Body of pancreas (tissue), 4 donors: ENCODE measurements around the gene PAM16. TPM values are rescaled to one million over a fixed set of nuclear protein-coding genes. Genes with fewer than 3 reads are reported as not detected.

ENCODE experiments used
- ATAC-seq: fragments of 150-250 bp; one replicate; pipeline ENCODE4 v1.9.1; 2016
- DNase-seq, 4 donors: peaks; one replicate each; pipeline ENCODE4 v3.0.0-alpha.2; 2019
- H3K27ac ChIP-seq, 4 donors: fragments of 200-600 bp; sonication (generic); 1 replicate in 3 of 4; 2 replicates in 1 of 4; pipeline versions ENCODE4 v1.5.1 to v1.6.1; 2016 to 2019; ENCODE audit warnings: mild to moderate bottlenecking in 1 of 4, mixed read lengths in 1 of 4, moderate library complexity in 1 of 4
- H3K27me3 ChIP-seq, 2 donors: fragments of 200-600 bp; sonication (generic); one replicate each; pipeline ENCODE4 v1.6.0; 2016; ENCODE audit warnings: mild to moderate bottlenecking in 1 of 2
- H3K36me3 ChIP-seq, 2 donors: fragments of 200-600 bp; sonication (generic); replicated peaks in 1 of 2; 2 replicates each; pipeline ENCODE4 v1.5.1; 2016; ENCODE audit warnings: low read depth in 2 of 2; ENCODE audit not compliant: insufficient read depth in 1 of 2
- H3K4me1 ChIP-seq: fragments of 200-600 bp; sonication (generic); one replicate; pipeline ENCODE4 v1.6.0; 2016
- H3K4me3 ChIP-seq, 2 donors: fragments of 200-600 bp; sonication (generic); 1 replicate in 1 of 2; 2 replicates in 1 of 2; pipeline ENCODE4 v1.5.1; 2016 to 2019
- H3K9me3 ChIP-seq, 3 donors: fragments of 200-600 bp; sonication (generic); 1 replicate in 2 of 3; 2 replicates in 1 of 3; pipeline ENCODE4 v1.5.1; 2016
- POLR2A ChIP-seq, 3 donors: fragments of 450-650 bp; IDR thresholded peaks; one replicate each; pipeline ENCODE4 v1.6.1; 2016; ENCODE audit warnings: antibody characterized with exemption in 3 of 3, mild to moderate bottlenecking in 2 of 3
- WGBS, 2 donors: methylation state at CpG; one replicate each; pipeline ENCODE4 v1.1.5; 2017; 5-methylcytosine and 5-hydroxymethylcytosine counted together
- intact Hi-C: fragments of 100-400 bp; cut with DNase I; formaldehyde crosslinking; loops from one replicate; pipeline ENCODE4 v1.15.1; 2023
- total RNA-seq, 2 donors: library from RNA; depleted of rRNA; stranded (reverse); fragments of >200 nt; gene quantifications; one replicate each; pipeline ENCODE4 v1.1.0, GENCODE V29; 2016
- TF ChIP-seq, protein P1 (sequence below), 7 experiments: fragments of 450-650 bp in 4 of 7; fragments of 200-600 bp in 3 of 7; sonication (generic) in 3 of 7; IDR thresholded peaks; one replicate each; pipeline ENCODE4 v1.5.1; 2016 to 2019; ENCODE audit warnings: antibody characterized with exemption in 7 of 7

PAM16 gene
- total RNA-seq, 2 donors from 2014 or later = 25.9 to 27.7 TPM

DNA sequence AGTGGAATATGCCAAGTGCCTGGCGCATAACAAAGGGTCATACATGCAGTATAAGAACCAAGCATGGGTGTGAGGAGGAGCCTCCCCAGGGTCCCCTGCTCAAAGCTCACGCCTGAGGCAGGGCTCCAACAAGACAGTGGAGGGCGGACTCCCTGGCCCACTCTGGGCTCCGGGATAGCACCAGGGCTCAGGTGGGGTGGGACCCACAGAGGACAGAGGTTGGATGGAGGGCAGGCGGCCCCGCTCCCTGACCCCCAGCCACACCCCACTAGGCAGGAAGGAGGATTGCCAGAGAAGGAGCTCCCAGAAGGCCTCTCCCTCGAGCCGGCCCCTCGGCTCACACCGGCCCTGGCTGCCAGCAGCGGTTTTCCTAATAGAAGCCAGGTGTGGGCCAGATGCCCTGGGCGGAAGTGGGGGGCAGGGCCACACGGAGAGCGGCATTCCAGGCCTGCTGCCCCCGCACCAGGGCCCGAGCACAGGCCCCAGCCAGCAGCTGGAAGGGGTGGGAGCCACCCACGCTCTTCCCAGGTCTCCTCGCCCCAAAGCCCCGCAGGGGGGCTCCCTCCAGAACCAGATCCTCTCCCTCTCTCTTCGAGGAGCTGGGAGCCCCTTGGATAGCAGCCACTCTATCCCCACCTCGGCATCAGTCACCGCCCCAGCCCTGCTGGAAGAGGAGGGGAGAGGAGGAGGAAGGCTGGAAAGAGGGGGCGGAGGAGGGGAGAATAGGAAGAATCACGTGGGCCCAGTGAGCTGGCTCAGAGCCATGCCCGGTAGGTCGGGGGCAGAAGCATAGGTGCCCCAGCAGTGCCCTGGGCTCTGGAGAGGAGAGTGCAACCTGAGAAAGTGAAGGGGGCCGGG, 41.5 kb upstream of the PAM16 start:
- intact Hi-C loops = no loop called here
- 63 to 74% methylated on average over 9 to 23 of the region's 27 CpGs for WGBS, 2 donors
- Histone ChIP-seq H3K4me3 (no peak overlapping the region), H3K4me1 (no peaks in the 10 kb centered on the region), H3K27me3 (no peaks in the 10 kb centered on the region), H3K27ac (peak overlapping the region in 2 of 4 donors; percentile 42 to 43), H3K9me3 (no peaks in the 10 kb centered on the region), H3K36me3 (no peaks in the 10 kb centered on the region)
- TF ChIP-seq POLR2A (IDR thresholded peaks at IDR 0.05) = no peak
- TF ChIP-seq, protein P1, sequence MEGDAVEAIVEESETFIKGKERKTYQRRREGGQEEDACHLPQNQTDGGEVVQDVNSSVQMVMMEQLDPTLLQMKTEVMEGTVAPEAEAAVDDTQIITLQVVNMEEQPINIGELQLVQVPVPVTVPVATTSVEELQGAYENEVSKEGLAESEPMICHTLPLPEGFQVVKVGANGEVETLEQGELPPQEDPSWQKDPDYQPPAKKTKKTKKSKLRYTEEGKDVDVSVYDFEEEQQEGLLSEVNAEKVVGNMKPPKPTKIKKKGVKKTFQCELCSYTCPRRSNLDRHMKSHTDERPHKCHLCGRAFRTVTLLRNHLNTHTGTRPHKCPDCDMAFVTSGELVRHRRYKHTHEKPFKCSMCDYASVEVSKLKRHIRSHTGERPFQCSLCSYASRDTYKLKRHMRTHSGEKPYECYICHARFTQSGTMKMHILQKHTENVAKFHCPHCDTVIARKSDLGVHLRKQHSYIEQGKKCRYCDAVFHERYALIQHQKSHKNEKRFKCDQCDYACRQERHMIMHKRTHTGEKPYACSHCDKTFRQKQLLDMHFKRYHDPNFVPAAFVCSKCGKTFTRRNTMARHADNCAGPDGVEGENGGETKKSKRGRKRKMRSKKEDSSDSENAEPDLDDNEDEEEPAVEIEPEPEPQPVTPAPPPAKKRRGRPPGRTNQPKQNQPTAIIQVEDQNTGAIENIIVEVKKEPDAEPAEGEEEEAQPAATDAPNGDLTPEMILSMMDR (IDR thresholded peaks at IDR 0.05) = no peak
- peak in 1 of 4 donors; percentile 28 for DNase-seq
- ATAC-seq = peak; percentile 39

DNA sequence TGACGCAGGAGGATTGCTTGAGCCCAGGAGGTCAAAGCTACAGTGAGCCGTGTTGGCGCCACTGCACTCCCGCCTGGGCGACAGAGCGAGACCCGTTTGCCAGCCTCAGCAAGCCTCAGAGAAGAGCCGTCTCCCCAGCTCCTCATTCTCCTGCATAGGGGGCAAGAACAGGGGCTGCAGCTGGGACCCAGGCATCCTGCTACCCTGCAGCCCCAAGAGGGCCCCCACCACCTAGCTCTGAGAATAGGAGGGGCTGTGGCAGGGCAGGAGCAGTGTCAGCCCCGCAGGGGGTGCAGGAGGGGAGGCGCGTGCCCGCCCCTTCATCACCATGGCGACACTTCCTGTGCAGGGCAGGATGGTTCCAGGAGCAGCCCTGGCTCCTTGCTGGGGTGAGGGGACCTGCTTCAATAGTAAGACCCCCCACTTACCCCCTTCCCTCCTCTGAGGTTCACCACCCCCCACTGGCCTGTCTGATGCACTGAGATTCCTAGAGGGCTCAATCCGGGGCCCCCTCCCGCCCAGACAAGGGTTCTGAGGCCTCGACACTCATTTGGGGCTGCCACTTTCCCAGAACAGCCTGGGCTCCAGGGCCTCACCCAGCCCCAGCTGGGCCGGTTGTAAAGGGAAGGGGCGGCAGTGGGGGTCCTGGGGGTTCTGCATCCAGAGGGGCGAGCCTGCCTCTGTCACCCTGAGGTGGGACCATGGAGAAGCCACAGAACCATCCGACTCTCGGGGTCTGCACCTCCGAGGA, 40.7 kb upstream of the PAM16 start:
- no peak for TF ChIP-seq POLR2A (IDR thresholded peaks at IDR 0.05)
- TF ChIP-seq, protein P1 (IDR thresholded peaks at IDR 0.05) = no peak
- ATAC-seq (no peak), DNase-seq (peak in 1 of 4 donors; percentile 7)
- no peak overlapping the region for H3K4me3 ChIP-seq
- intact Hi-C loops = no loop called here
- H3K27me3 ChIP-seq = no peaks in the 10 kb centered on the region
- H3K36me3 ChIP-seq = no peaks in the 10 kb centered on the region
- peak overlapping the region in 1 of 4 donors; percentile 43 for H3K27ac ChIP-seq
- H3K9me3 ChIP-seq = no peaks in the 10 kb centered on the region
- WGBS, 2 donors = 89 to 92% methylated on average over 12 to 20 of the region's 22 CpGs
- H3K4me1 ChIP-seq = no peaks in the 10 kb centered on the region

DNA sequence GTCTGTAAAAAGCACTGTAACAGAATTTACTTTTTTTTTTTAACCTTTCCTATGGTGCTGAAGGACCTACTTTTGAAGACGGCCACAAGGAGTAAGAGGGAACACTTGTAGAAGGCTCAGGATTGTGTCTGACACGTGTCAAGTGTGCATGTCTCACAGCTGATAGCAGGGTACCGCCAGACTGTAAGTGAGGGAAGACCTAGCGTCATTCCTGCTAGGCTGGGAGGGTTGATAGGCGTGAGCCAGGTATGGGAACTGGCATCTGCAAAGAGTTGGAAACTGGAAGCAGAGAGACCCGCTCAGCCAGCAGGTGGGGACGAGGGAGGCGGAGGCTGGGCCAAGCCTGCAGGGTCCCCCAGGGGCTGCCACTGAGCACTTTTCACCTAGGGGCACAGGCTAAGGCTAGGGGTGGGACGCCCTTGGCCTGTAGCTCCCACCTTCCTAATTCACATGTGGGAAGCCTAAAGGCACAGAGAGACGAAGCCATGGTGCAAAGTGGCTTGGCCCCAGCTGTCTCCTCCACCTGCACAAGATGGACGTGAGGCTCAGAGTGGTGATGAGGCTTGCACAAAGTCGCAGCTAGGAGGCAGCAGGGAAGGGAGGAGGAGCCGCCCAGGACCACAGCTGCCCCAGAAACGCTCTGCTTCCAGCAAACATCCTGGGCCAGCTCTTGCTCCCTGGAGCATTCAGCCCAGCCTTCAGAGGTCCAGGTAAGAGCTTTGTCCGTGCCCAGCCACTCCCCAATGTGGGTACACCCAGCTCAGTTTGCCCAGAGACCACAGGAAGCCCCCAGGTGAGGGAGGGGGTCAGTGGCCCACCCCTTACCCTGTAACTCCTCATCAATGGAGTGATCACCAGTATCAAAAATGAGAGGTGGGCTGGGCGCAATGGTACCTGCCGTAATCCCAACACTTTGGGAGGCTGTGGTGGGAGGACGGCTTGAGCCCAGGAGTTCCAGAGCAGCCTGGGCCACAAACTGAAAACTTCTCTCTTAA, 39.4 kb upstream of the PAM16 start:
- H3K4me1 ChIP-seq = no peaks in the 10 kb centered on the region
- intact Hi-C loops = no loop called here
- no peaks in the 10 kb centered on the region for H3K36me3 ChIP-seq
- ATAC-seq (no peak), DNase-seq (no peak)
- no peaks in the 10 kb centered on the region for H3K9me3 ChIP-seq
- no peak overlapping the region for H3K4me3 ChIP-seq
- H3K27me3 ChIP-seq = no peaks in the 10 kb centered on the region
- TF ChIP-seq, protein P1 (IDR thresholded peaks at IDR 0.05) = no peak
- no peak for TF ChIP-seq POLR2A (IDR thresholded peaks at IDR 0.05)
- no peak overlapping the region for H3K27ac ChIP-seq
- 83 to 88% methylated on average over 11 to 18 of the region's 18 CpGs for WGBS, 2 donors

DNA sequence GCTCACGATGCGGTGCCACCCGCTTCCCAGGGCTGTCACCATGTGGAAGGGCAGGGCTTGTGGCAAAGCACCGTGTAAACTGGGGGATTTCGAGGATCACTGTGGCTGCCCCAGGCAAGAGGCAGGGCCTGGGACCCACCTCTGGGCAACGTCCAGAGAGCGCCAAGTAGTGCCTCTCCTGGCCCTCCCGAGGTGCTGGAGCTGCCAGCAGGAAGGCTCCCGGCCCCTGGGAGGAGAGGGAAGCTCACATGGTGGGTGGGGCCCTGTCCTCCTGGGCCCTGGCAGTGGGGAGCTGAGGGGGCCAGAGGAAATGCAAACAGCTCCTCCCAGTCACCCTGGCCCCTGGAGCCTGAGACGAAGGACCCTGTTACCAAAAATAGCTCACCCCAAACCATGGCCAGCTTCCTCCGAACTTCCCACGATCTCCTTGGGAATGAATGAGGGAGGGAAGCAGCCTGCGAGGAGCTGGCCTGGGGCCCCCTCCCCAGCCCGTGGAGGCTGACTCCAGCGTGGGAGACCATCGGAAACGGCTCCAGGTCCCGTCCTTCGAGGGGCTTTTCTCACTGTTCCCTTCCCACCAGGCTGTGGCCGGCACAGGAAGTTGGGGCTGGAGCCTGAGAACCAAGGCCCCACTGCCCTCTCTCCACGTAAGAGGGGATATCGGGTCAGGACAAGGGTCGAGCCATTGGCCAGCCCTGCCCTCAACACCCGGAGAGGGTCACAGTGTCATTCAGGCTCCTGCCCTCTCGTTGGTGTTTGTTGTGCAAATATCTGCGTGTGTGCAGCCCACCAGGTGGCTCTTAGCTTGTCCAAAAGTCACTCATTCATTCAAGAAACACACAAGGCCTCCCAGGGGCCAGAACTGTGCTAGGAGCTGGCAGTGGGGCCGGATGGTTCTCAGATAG, 38.2 kb upstream of the PAM16 start:
- Histone ChIP-seq H3K9me3 (no peaks in the 10 kb centered on the region), H3K4me1 (no peaks in the 10 kb centered on the region), H3K27ac (peak overlapping the region in 1 of 4 donors; percentile 25), H3K36me3 (no peaks in the 10 kb centered on the region), H3K4me3 (no peak overlapping the region), H3K27me3 (no peaks in the 10 kb centered on the region)
- peak in 1 of 4 donors; percentile 10 for DNase-seq
- ATAC-seq = no peak
- 72 to 73% methylated on average over 13 to 26 of the region's 27 CpGs for WGBS, 2 donors
- intact Hi-C loops = no loop called here
- TF ChIP-seq, protein P1 (IDR thresholded peaks at IDR 0.05) = no peak
- TF ChIP-seq POLR2A (IDR thresholded peaks at IDR 0.05) = no peak
